Measurements from ENCODE around the gene ZBTB32.

- TF ChIP-seq CTCF (IDR thresholded peaks at IDR 0.05; ENCODE audit: insufficient read depth, low read depth, low read length) (no peak), EZH2 (IDR thresholded peaks at IDR 0.05; ENCODE audit: insufficient read depth, low read length) (no peak)
These were observed 34.4 kb upstream of the ZBTB32 start for GRCh38 chr19:35669974-35670373.
